OCI-LY7 (cell line): ENCODE results near the gene AARSD1.
"Not testable (repeated sequence)": the region's sequence is repeated elsewhere in the genome, so short reads cannot be mapped to it uniquely, and the experiment has no call there.

Experiments used
- CTCF ChIP-seq: fragments of 200-600 bp; sonication (generic); conservative IDR thresholded peaks from 2 replicates; pipeline ENCODE4 v1.5.1; 2014; ENCODE audit warnings: mild to moderate bottlenecking, antibody characterized with exemption, low read length, moderate library complexity, mixed read lengths
- EZH2phosphoT487 ChIP-seq: fragments of 200-600 bp; sonication (generic); IDR thresholded peaks from 2 replicates; pipeline ENCODE4 v1.6.1; 2018; ENCODE audit warnings: low read depth, borderline replicate concordance, mild to moderate bottlenecking, mixed run types, antibody characterized with exemption, low read length, moderate library complexity, mixed read lengths

GRCh38 chr17:42916388-42917235 lies 47.6 kb downstream of the AARSD1 start:
- TF ChIP-seq EZH2phosphoT487, CTCF: not testable (repeated sequence)
